ENCODE data around the gene COX11. TPM values are rescaled to one million over a fixed set of nuclear protein-coding genes. Genes with fewer than 3 reads are reported as not detected.

COX11 gene
- total RNA-seq, 1 experiment from 2014 or later = 65.0 TPM

GRCh38 chr17:54977744-54978143, 9.3 kb upstream of the COX11 start (continued):
- TF ChIP-seq ZSCAN18 (CRISPR knock-in tag; IDR thresholded peaks at IDR 0.05) = no peak
- TF ChIP-seq TEAD1 (CRISPR knock-in tag; IDR thresholded peaks at IDR 0.05) = no peak
- no peak for TF ChIP-seq E2F1 (CRISPR knock-in tag; IDR thresholded peaks at IDR 0.05)
- TF ChIP-seq ZNF317 (CRISPR knock-in tag; IDR thresholded peaks at IDR 0.05; ENCODE audit: borderline replicate concordance, low read depth) = no peak
- TF ChIP-seq SOX15 (CRISPR knock-in tag; IDR thresholded peaks at IDR 0.05) = no peak
- no peak for TF ChIP-seq ATF2 (CRISPR knock-in tag; IDR thresholded peaks at IDR 0.05; ENCODE audit: borderline replicate concordance, low read depth)
- TF ChIP-seq ZNF263 (CRISPR knock-in tag; IDR thresholded peaks at IDR 0.05; ENCODE audit: low read depth) = no peak
- no peak for TF ChIP-seq RORB (CRISPR knock-in tag; IDR thresholded peaks at IDR 0.05)

- Mint-ChIP-seq H3K4me3 (no peak overlapping the region), H3K4me1 (no peaks in the 10 kb centered on the region), H3K36me3 (peaks cover 26% of the 10 kb centered on the region), H3K27me3 (ENCODE audit: low read depth) (no peaks in the 10 kb centered on the region), H3K27ac (no peak overlapping the region), H3K9me3 (peaks cover 32% of the 10 kb centered on the region)
- ChIA-PET CTCF (no interaction called here), POLR2A (no interaction called here)
- DNase-seq (ENCODE audit: low spot score) = no peak
- ATAC-seq = no peak
- TF ChIP-seq JAZF1 (CRISPR knock-in tag; IDR thresholded peaks at IDR 0.05) (no peak), FOXP4 (CRISPR knock-in tag; IDR thresholded peaks at IDR 0.05) (no peak), OVOL2 (CRISPR knock-in tag; IDR thresholded peaks at IDR 0.05; ENCODE audit: borderline replicate concordance) (no peak), MLX (CRISPR knock-in tag; IDR thresholded peaks at IDR 0.05) (no peak), MYBL2 (CRISPR knock-in tag; IDR thresholded peaks at IDR 0.05) (no peak), ZNF232 (CRISPR knock-in tag; IDR thresholded peaks at IDR 0.05) (no peak), ZSCAN18 (CRISPR knock-in tag; IDR thresholded peaks at IDR 0.05) (no peak), E2F4 (CRISPR knock-in tag; IDR thresholded peaks at IDR 0.05; ENCODE audit: borderline replicate concordance, low read depth) (no peak), SMAD4 (CRISPR knock-in tag; IDR thresholded peaks at IDR 0.05) (no peak), E2F5 (CRISPR knock-in tag; IDR thresholded peaks at IDR 0.05) (no peak), PREB (CRISPR knock-in tag; IDR thresholded peaks at IDR 0.05; ENCODE audit: borderline replicate concordance) (no peak), SP1 (CRISPR knock-in tag; conservative IDR thresholded peaks at IDR 0.05) (no peak), ZMAT4 (CRISPR knock-in tag; IDR thresholded peaks at IDR 0.05) (no peak), TEAD1 (CRISPR knock-in tag; IDR thresholded peaks at IDR 0.05) (no peak), ZNF263 (CRISPR knock-in tag; IDR thresholded peaks at IDR 0.05; ENCODE audit: low read depth) (no peak), ATF6 (CRISPR knock-in tag; IDR thresholded peaks at IDR 0.05) (no peak)
Observed at GRCh38 chr17:54976316-54976715, 7.9 kb upstream of the COX11 start.
